ENCODE data around the gene PDZD2.

DNA sequence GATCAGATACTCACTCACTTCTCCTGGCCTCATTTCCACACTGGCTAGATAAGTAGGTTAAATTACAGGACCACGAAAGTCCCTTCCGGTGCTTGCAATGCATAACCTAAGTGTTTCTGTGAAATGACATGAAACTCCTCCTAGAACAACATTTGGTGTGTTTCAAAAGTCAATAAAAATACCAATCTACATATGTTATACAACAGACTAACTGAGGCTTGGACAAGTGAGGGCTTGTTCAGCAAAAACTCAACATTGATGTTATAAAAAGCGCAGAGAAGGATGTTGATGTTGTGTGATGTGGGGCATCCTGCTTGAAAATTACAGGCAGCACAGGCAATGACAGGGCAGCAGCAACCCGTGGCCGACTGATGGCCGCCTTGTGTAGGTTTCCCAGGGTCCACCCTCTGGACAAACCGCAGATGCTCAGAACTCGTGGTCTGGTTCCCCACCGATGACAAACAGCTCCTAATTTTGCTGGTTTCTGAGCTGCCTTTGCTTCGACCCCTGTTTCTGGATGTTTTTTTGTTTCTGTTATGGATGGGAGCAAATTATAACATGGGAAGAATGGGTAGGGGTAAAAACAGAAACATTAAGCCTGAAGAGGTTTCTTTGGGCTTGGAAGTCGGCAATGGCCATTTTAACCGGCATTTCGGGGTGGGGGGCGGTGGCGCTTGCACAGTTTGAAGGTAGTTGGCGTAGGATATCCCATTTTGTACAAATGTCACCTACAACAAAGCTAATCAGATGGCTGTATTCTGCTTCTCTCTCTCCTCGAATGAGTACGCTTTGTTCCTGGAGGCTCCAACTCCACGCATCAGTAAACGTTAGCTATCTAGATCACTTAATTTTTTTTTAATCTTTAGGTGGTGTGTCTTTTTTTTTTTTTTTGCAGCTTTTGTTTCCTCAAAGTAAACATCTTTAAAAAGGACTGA, 116.1 kb downstream of the PDZD2 start:
- TF ChIP-seq CTCF (conservative IDR thresholded peaks at IDR 0.05 in 1 of 2, IDR thresholded peaks at IDR 0.05 in 1 of 2; ENCODE audit: extremely low read depth in 1 of 2, insufficient read depth in 1 of 2, low read depth in 1 of 2, low read length in 2 of 2) (no peak), EZH2 (IDR thresholded peaks at IDR 0.05; ENCODE audit: borderline replicate concordance, low read length) (no peak)

Measured in mammary epithelial cell (primary cell).